A549 (cell line): Measurements from ENCODE around the gene ZNF335. TPM values are rescaled to one million over a fixed set of nuclear protein-coding genes. Genes with fewer than 3 reads are reported as not detected.

ENCODE experiments used
- ATAC-seq, 2 experiments: fragments of 200-7000 bp in 1 of 2; fragments of >200 bp in 1 of 2; cut with Nextera tagmentation in 1 of 2; cut with Tn5 transposase in 1 of 2; 3 replicates each; pipeline versions ENCODE4 v1.8.0 to v1.9.1; 2018 to 2020; ENCODE audit warnings: mild to moderate bottlenecking in 1 of 2, moderate library complexity in 1 of 2
- CTCF ChIA-PET: fragments of 300-600 bp; sonication (Branson Sonifier 250); formaldehyde crosslinking; extraction: SDS; loops from one replicate; lab custom pipeline; 2021; ENCODE audit warnings: antibody characterized with exemption, inconsistent platforms; lab: Yijun Ruan, JAX
- POLR2A ChIA-PET: fragments of 350-600 bp; formaldehyde crosslinking; extraction: SDS; loops from one replicate; lab custom pipeline; 2021; ENCODE audit warnings: antibody characterized with exemption, inconsistent platforms; lab: Yijun Ruan, JAX
- DNase-seq, 2 experiments: peaks; one replicate each; pipeline versions ENCODE4 v3.0.0 to v3.0.0-alpha.2; 2011 to 2016; ENCODE audit warnings: low read depth in 1 of 2, low spot score in 1 of 2
- FAIRE-seq: peaks from 2 replicates; lab custom pipeline; 2011; peaks lifted over from hg19 to GRCh38; lab: Jason Lieb, UNC
- H3K27ac ChIP-seq, 2 experiments: fragments of >200 bp; sonication (Bioruptor Twin); formaldehyde crosslinking; 3 replicates each; pipeline ENCODE4 v1.5.1; 2016 to 2017
- H3K4me1 ChIP-seq: fragments of >200 bp; sonication (Bioruptor Twin); formaldehyde crosslinking; 3 replicates; pipeline ENCODE4 v1.6.1; 2016
- H3K4me2 ChIP-seq: fragments of >200 bp; sonication (Bioruptor Twin); formaldehyde crosslinking; 3 replicates; pipeline ENCODE4 v1.6.1; 2016
- H3K4me3 ChIP-seq: fragments of >200 bp; sonication (Bioruptor Twin); formaldehyde crosslinking; 3 replicates; pipeline ENCODE4 v1.5.1; 2016
- H3K9me3 ChIP-seq: fragments of >200 bp; sonication (Bioruptor Twin); formaldehyde crosslinking; 3 replicates; pipeline ENCODE4 v1.6.1; 2016
- CBX2 ChIP-seq: fragments of 200-600 bp; sonication (generic); IDR thresholded peaks from 2 replicates; pipeline ENCODE4 v1.6.1; 2016; ENCODE audit warnings: low read depth, mild to moderate bottlenecking, borderline replicate concordance
- CHD2 ChIP-seq: fragments of 150-350 bp; IDR thresholded peaks from 2 replicates; pipeline ENCODE4 v1.6.1; 2014; ENCODE audit warnings: low read length; ENCODE audit not compliant: partially characterized antibody
- CHD4 ChIP-seq: fragments of 200-600 bp; sonication (generic); IDR thresholded peaks from 2 replicates; pipeline ENCODE4 v1.6.1; 2016; ENCODE audit warnings: antibody characterized with exemption, mild to moderate bottlenecking, borderline replicate concordance
- CTCF ChIP-seq: fragments of >200 bp; sonication (Bioruptor Twin); formaldehyde crosslinking; IDR thresholded peaks from 3 replicates; pipeline ENCODE4 v1.5.1; 2016
- E2F6 ChIP-seq: IDR thresholded peaks from 2 replicates; pipeline ENCODE4 v1.6.1; 2012; ENCODE audit warnings: low read depth, borderline replicate concordance
- EHF ChIP-seq: fragments of 250-450 bp; sonication (Bioruptor Pico); IDR thresholded peaks from 2 replicates; pipeline ENCODE4 v1.5.0; 2020; ENCODE audit warnings: mild to moderate bottlenecking
- EP300 ChIP-seq, 2 experiments: fragments of >200 bp; sonication (Bioruptor Twin); formaldehyde crosslinking; IDR thresholded peaks; 2 replicates in 1 of 2; 3 replicates in 1 of 2; pipeline ENCODE4 v1.6.1; 2016 to 2017
- FOSB ChIP-seq: fragments of 250-450 bp; sonication (Bioruptor Pico); IDR thresholded peaks from 2 replicates; pipeline ENCODE4 v1.5.0; 2020; ENCODE audit warnings: mild to moderate bottlenecking, moderate library complexity
- FOSL2 ChIP-seq, 2 experiments: fragments of 450-650 bp in 1 of 2; fragments of >200 bp in 1 of 2; sonication (Bioruptor Twin) in 1 of 2; formaldehyde crosslinking; IDR thresholded peaks; 2 replicates each; pipeline versions ENCODE4 v1.5.0 to v1.6.1; 2016 to 2020; ENCODE audit warnings: mild to moderate bottlenecking in 1 of 2, moderate library complexity in 1 of 2
- FOXS1 ChIP-seq: fragments of 250-450 bp; sonication (Bioruptor Pico); IDR thresholded peaks from 2 replicates; pipeline ENCODE4 v1.5.0; 2020; ENCODE audit warnings: mild to moderate bottlenecking, moderate library complexity
- HES2 ChIP-seq: fragments of >200 bp; sonication (Bioruptor Twin); formaldehyde crosslinking; IDR thresholded peaks from 2 replicates; pipeline ENCODE4 v1.6.1; 2016
- HOXA7 ChIP-seq: fragments of 250-450 bp; sonication (Bioruptor Pico); IDR thresholded peaks from 2 replicates; pipeline ENCODE4 v1.5.0; 2020; ENCODE audit warnings: mild to moderate bottlenecking, moderate library complexity
- HOXB13 ChIP-seq: fragments of 250-450 bp; sonication (Bioruptor Pico); IDR thresholded peaks from 2 replicates; pipeline ENCODE4 v1.5.0; 2020; ENCODE audit warnings: low read depth, mild to moderate bottlenecking, moderate library complexity
- JUNB ChIP-seq: fragments of >200 bp; sonication (Bioruptor Twin); formaldehyde crosslinking; IDR thresholded peaks from 2 replicates; pipeline ENCODE4 v1.6.1; 2016
- MAX ChIP-seq: IDR thresholded peaks from 2 replicates; pipeline ENCODE4 v1.6.1; 2012
- MAZ ChIP-seq: fragments of 150-350 bp; IDR thresholded peaks from 2 replicates; pipeline ENCODE4 v1.6.1; 2014; ENCODE audit warnings: antibody characterized with exemption, low read depth, low read length, borderline replicate concordance
- NFE2L2 ChIP-seq: fragments of 150-350 bp; conservative IDR thresholded peaks from 2 replicates; pipeline ENCODE4 v1.6.1; 2014; ENCODE audit warnings: low read length
- NPAS2 ChIP-seq: fragments of 250-450 bp; sonication (Bioruptor Pico); IDR thresholded peaks from 2 replicates; pipeline ENCODE4 v1.8.0; 2022; ENCODE audit warnings: mild to moderate bottlenecking, moderate library complexity, borderline replicate concordance
- PBX3 ChIP-seq: IDR thresholded peaks from 2 replicates; pipeline ENCODE4 v1.6.1; 2012
- PHF8 ChIP-seq: fragments of 200-600 bp; sonication (generic); IDR thresholded peaks from 2 replicates; pipeline ENCODE4 v1.6.1; 2016; ENCODE audit warnings: low read depth, mild to moderate bottlenecking, antibody characterized with exemption, moderate library complexity, borderline replicate concordance
- RARB ChIP-seq: fragments of 250-450 bp; sonication (Bioruptor Pico); IDR thresholded peaks from 2 replicates; pipeline ENCODE4 v1.8.0; 2021; ENCODE audit warnings: mild to moderate bottlenecking, moderate library complexity
- RCOR1 ChIP-seq: fragments of 150-350 bp; IDR thresholded peaks from 2 replicates; pipeline ENCODE4 v1.6.1; 2014; ENCODE audit warnings: antibody characterized with exemption, low read length, low read depth
- SMC3 ChIP-seq: fragments of >200 bp; sonication (Bioruptor Twin); formaldehyde crosslinking; IDR thresholded peaks from 3 replicates; pipeline ENCODE4 v1.6.1; 2018; ENCODE audit warnings: inconsistent platforms
- TFCP2L1 ChIP-seq: fragments of 250-450 bp; sonication (Bioruptor Pico); IDR thresholded peaks from 2 replicates; pipeline ENCODE4 v1.5.0; 2021; ENCODE audit warnings: mild to moderate bottlenecking
- ZFP36 ChIP-seq: fragments of 450-650 bp; IDR thresholded peaks from 2 replicates; pipeline ENCODE4 v1.6.1; 2014; ENCODE audit warnings: borderline replicate concordance; ENCODE audit not compliant: partially characterized antibody
- ZNF302 ChIP-seq: fragments of 250-450 bp; sonication (Bioruptor Pico); IDR thresholded peaks from 2 replicates; pipeline ENCODE4 v1.9.0; 2021; ENCODE audit warnings: inconsistent platforms, mild to moderate bottlenecking, moderate library complexity
- ZSCAN20 ChIP-seq: fragments of 250-450 bp; sonication (Bioruptor Pico); IDR thresholded peaks from 2 replicates; pipeline ENCODE4 v1.8.0; 2022; ENCODE audit warnings: mild to moderate bottlenecking, moderate library complexity
- WGBS: methylation state at CpG from one replicate; pipeline ENCODE4 v1.1.6; 2017; ENCODE audit errors: missing lambda C conversion rate; 5-methylcytosine and 5-hydroxymethylcytosine counted together
- polyA plus RNA-seq, 4 experiments: library from polyadenylated mRNA; depleted of rRNA in 3 of 4; stranded (reverse); fragments of >200 nt; fragmentation: RNase III in 1 of 4; extraction: RNeasy Plus Mini Kit Qiagen cat#74134 plus additional on column Dnase treatment in 1 of 4; gene quantifications; 2 replicates in 3 of 4; 3 replicates in 1 of 4; pipeline ENCODE4 v1.2.3, GENCODE V29; 2011 to 2017
- TF ChIP-seq, protein P1 (sequence below): fragments of 450-650 bp; IDR thresholded peaks from 2 replicates; pipeline ENCODE4 v1.6.1; 2014; ENCODE audit warnings: antibody characterized with exemption
- TF ChIP-seq, protein P2 (sequence below): fragments of 150-350 bp; IDR thresholded peaks from 2 replicates; pipeline ENCODE4 v1.6.1; 2014; ENCODE audit warnings: low read depth, mild to moderate bottlenecking, low read length

The ZNF335 gene
- polyA plus RNA-seq, 2 of the 4 experiments (the other 2 are of a cell fraction), result 7.3 to 9.3 TPM

DNA sequence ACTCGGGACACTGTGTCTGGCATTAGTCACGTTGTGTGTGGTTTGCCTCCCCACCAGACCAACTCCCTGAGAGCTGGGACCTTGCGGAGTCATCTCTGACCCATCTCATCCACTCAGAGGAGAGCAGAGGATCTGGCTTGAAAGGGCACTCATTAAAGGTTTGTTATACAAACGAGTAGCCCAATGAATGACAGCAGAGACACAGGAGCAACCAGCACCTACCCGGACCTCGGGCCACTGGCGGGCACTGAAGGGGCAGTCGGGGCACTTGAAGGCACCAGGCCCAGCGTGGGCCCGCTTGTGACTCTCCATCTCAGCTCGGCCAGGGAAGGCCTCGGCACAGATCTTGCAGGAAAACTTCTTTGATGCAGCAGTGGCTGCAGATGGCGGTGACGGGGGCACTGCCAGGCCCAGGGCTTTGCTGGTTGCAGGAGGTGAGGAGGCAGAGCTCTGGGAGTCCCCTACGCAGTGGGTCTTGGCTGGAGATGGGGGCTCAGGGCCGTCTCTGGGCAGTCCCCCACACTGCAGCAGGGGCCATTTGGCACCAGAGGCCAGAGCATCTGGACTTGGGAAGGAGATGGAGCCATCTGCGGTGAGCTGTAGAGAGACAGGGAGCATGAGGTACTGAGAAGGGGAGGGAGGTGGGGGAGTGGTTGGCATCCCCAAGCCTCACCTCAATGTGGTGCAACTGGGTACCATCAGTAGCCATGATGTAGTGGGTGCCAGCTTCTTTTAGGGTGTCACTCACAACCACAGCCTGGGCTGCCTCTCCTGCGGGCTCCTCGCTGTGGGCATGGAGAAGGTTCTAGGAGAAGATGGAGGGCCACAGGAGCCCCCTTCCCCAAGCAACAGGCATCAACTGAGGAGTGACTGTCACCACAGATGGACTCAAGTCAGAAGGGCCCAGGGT lies 19.8 kb downstream of the ZNF335 start:
- DNase-seq (no peak), FAIRE-seq (no peak), ATAC-seq (no peak; a peak in 2 of 6 replicates)
- POLR2A ChIA-PET, result interaction anchor here (0.8 to 1.3 kb wide), 3 partner anchors 8 to 20 kb away, joined by 3 read pairs; no protein-coding TSS in a partner anchor
- no peak for TF ChIP-seq EHF (CRISPR knock-in tag)
- no peak for TF ChIP-seq NPAS2 (CRISPR knock-in tag)
- TF ChIP-seq PHF8, result no peak
- no peak for TF ChIP-seq MAZ
- TF ChIP-seq CHD2, result no peak
- no peak for TF ChIP-seq FOXS1 (CRISPR knock-in tag)
- TF ChIP-seq RARB, result no peak
- TF ChIP-seq E2F6, result no peak
- no peak for TF ChIP-seq CTCF
- no peak for TF ChIP-seq HOXB13 (CRISPR knock-in tag)
- TF ChIP-seq EP300 (IDR thresholded peaks at IDR 0.05), result no peak
- no peak for TF ChIP-seq MAX
- TF ChIP-seq RCOR1, result no peak
- TF ChIP-seq, all 56 proteins: peak for 0
- CTCF ChIA-PET, result interaction anchor here (0.8 to 21.4 kb wide), 8 partner anchors 7 to 153 kb away, joined by 3 to 358 read pairs (median 4); partner anchors contain the start of genes PCIF1 and ZNF335
- no peak overlapping the region for H3K4me3 ChIP-seq
- no peaks in the 10 kb centered on the region for H3K9me3 ChIP-seq
- H3K4me2 ChIP-seq, result no peak overlapping the region
- no peak overlapping the region for H3K27ac ChIP-seq
- WGBS, result 84% methylated on average over 14 of the region's 19 CpGs
- no peaks in the 10 kb centered on the region for H3K4me1 ChIP-seq

- no peak for FAIRE-seq
- Histone ChIP-seq H3K4me3 (no peak overlapping the region), H3K27ac (no peak overlapping the region), H3K9me3 (no peaks in the 10 kb centered on the region)
- DNase-seq, result no peak
- ChIA-PET CTCF (interaction anchor here (1.3 to 21.4 kb wide), 2 partner anchors 16 to 60 kb away, joined by 3 to 358 read pairs; partner anchors contain the start of gene ZNF335), POLR2A (no interaction called here)
- 84% methylated on average over 9 of the region's 9 CpGs for WGBS
- TF ChIP-seq HOXA7 (CRISPR knock-in tag) (no peak), E2F6 (no peak), ZSCAN20 (CRISPR knock-in tag) (no peak), PBX3 (no peak), ZNF302 (no peak), ZFP36 (no peak), FOSB (CRISPR knock-in tag) (no peak), HES2 (no peak), RARB (no peak), NFE2L2 (no peak), FOSL2 (IDR thresholded peaks at IDR 0.05) (no peak), FOSL2 (CRISPR knock-in tag; IDR thresholded peaks at IDR 0.05) (no peak), CHD2 (no peak), CHD4 (no peak), TFCP2L1 (CRISPR knock-in tag) (no peak), SMC3 (no peak), JUNB (no peak), CBX2 (no peak)
- TF ChIP-seq, protein P1, sequence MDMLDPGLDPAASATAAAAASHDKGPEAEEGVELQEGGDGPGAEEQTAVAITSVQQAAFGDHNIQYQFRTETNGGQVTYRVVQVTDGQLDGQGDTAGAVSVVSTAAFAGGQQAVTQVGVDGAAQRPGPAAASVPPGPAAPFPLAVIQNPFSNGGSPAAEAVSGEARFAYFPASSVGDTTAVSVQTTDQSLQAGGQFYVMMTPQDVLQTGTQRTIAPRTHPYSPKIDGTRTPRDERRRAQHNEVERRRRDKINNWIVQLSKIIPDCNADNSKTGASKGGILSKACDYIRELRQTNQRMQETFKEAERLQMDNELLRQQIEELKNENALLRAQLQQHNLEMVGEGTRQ, result no peak
- TF ChIP-seq, protein P2, sequence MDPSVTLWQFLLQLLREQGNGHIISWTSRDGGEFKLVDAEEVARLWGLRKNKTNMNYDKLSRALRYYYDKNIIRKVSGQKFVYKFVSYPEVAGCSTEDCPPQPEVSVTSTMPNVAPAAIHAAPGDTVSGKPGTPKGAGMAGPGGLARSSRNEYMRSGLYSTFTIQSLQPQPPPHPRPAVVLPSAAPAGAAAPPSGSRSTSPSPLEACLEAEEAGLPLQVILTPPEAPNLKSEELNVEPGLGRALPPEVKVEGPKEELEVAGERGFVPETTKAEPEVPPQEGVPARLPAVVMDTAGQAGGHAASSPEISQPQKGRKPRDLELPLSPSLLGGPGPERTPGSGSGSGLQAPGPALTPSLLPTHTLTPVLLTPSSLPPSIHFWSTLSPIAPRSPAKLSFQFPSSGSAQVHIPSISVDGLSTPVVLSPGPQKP, result no peak
- TF ChIP-seq, all 56 proteins: peak for 0
- ATAC-seq, result peak in 1 of 2 experiments; percentile 2; a peak in 2 of 6 replicates
- Histone ChIP-seq H3K4me1 (no peaks in the 10 kb centered on the region), H3K4me2 (no peak overlapping the region)
These were observed 21.7 kb downstream of the ZNF335 start for GRCh38 chr20:45950330-45950646.
